ENCODE measurements around the gene SLBP. TPM values are rescaled to one million over a fixed set of nuclear protein-coding genes. Genes with fewer than 3 reads are reported as not detected.

SLBP gene
- total and polyA plus RNA-seq, 10 donors: 24.0 to 52.0 (median 34.7) TPM

- Histone ChIP-seq H3K27ac (no peak overlapping the region), H3K4me1 (peaks cover 4 to 16% (median 9%) of the 10 kb centered on the region in 6 donors), H3K4me3 (no peak overlapping the region), H3K36me3 (peaks cover 4 to 48% (median 33%) of the 10 kb centered on the region in 6 donors), H3K9me3 (no peaks in the 10 kb centered on the region), H3K27me3 (replicated peaks in 1 of 7) (peaks cover 0 to 17% (median 0%) of the 10 kb centered on the region in 7 donors)
- DNase-seq: peak; percentile 93
- intact Hi-C loops (cut with DNase I; ENCODE audit: low total_unique reads): loop anchor here (5.0 kb wide), 2 partner anchors 66 to 151 kb away; no protein-coding TSS in a partner anchor
- 3 to 24% (median 16%) methylated on average over 9 to 17 of the region's 17 CpGs for WGBS, 5 donors
- TF ChIP-seq, protein P1, sequence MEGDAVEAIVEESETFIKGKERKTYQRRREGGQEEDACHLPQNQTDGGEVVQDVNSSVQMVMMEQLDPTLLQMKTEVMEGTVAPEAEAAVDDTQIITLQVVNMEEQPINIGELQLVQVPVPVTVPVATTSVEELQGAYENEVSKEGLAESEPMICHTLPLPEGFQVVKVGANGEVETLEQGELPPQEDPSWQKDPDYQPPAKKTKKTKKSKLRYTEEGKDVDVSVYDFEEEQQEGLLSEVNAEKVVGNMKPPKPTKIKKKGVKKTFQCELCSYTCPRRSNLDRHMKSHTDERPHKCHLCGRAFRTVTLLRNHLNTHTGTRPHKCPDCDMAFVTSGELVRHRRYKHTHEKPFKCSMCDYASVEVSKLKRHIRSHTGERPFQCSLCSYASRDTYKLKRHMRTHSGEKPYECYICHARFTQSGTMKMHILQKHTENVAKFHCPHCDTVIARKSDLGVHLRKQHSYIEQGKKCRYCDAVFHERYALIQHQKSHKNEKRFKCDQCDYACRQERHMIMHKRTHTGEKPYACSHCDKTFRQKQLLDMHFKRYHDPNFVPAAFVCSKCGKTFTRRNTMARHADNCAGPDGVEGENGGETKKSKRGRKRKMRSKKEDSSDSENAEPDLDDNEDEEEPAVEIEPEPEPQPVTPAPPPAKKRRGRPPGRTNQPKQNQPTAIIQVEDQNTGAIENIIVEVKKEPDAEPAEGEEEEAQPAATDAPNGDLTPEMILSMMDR (IDR thresholded peaks at IDR 0.05 in 8 of 11, conservative IDR thresholded peaks at IDR 0.05 in 3 of 11): peak; percentile 67 to 91 (median 83)
- TF ChIP-seq POLR2A (IDR thresholded peaks at IDR 0.05) (no peak), POLR2AphosphoS5 (IDR thresholded peaks at IDR 0.05) (peak in 2 of 3 donors; percentile 37 to 70)
Observed at GRCh38 chr4:1746265-1746691, 34.2 kb upstream of the SLBP start.

GRCh38 chr4:1745697-1746096, 33.6 kb upstream of the SLBP start:
- TF ChIP-seq, protein P1 (IDR thresholded peaks at IDR 0.05 in 8 of 11, conservative IDR thresholded peaks at IDR 0.05 in 3 of 11): no peak
- TF ChIP-seq POLR2AphosphoS5 (IDR thresholded peaks at IDR 0.05) (no peak), POLR2A (IDR thresholded peaks at IDR 0.05) (no peak)
- no peak for DNase-seq

DNA sequence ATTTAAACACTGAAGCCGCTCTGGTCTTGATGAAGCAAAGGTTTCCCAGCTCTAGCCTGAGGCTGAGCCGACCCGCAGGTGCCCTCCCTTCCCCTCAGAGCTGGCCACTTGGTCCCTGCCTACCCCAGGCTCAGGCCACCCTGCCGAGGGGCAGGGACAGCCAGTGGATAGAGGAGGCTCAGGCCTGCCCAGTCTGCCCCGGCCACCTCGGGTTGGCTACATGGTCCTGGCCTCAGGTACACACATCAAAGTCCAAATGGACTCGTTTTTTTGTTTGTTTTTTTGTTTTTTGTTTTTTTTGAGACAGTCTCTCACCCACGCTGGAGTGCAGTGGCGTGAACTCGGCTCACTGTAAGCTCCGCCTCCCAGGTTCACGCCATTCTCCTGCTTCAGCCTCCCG, 33.0 kb upstream of the SLBP start:
- H3K4me3 ChIP-seq: no peak overlapping the region
- intact Hi-C loops (cut with DNase I; ENCODE audit: low total_unique reads): loop anchor here (5.0 kb wide), 2 partner anchors 67 to 152 kb away; no protein-coding TSS in a partner anchor
- peaks cover 0 to 17% (median 0%) of the 10 kb centered on the region in 7 donors for H3K27me3 ChIP-seq (replicated peaks in 1 of 7)

More at GRCh38 chr4:1745697-1746096, 33.6 kb upstream of the SLBP start:
- Histone ChIP-seq H3K4me3 (no peak overlapping the region), H3K27me3 (replicated peaks in 1 of 7) (peaks cover 0 to 17% (median 0%) of the 10 kb centered on the region in 7 donors), H3K9me3 (no peaks in the 10 kb centered on the region), H3K36me3 (peaks cover 4 to 54% (median 39%) of the 10 kb centered on the region in 6 donors), H3K4me1 (peaks cover 4 to 15% (median 8%) of the 10 kb centered on the region in 6 donors), H3K27ac (no peak overlapping the region)
- intact Hi-C loops (cut with DNase I; ENCODE audit: low total_unique reads): loop anchor here (5.0 kb wide), 2 partner anchors 67 to 152 kb away; no protein-coding TSS in a partner anchor
- WGBS, 5 donors: 70 to 87% (median 79%) methylated on average over 9 to 12 of the region's 12 CpGs

DNA sequence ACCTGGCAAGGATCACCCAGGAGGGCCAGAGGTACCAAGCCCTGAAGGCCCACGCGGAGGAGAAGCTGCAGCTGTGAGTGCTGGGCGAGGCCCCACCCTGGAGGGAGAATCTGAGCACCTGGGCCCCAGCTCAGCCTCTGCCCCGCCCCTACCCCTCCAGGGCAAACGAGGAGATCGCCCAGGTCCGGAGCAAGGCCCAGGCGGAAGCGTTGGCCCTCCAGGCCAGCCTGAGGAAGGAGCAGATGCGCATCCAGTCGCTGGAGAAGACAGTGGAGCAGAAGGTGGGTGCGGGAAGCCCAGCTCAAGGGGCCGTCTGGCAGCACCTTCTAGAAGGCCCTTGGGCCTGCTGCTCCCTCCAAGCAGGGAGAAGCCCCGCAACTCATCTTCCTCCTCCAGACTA, 32.4 kb upstream of the SLBP start:
- Histone ChIP-seq H3K27me3 (replicated peaks in 1 of 7) (peaks cover 0 to 13% (median 0%) of the 10 kb centered on the region in 7 donors), H3K27ac (no peak overlapping the region), H3K4me3 (no peak overlapping the region), H3K4me1 (peaks cover 4 to 15% (median 8%) of the 10 kb centered on the region in 6 donors), H3K36me3 (peaks cover 4 to 65% (median 49%) of the 10 kb centered on the region in 6 donors), H3K9me3 (no peaks in the 10 kb centered on the region)
- 93 to 95% (median 93%) methylated on average over 14 of the region's 14 CpGs for WGBS, 5 donors
- intact Hi-C loops (cut with DNase I; ENCODE audit: low total_unique reads): no loop called here
- TF ChIP-seq POLR2AphosphoS5 (IDR thresholded peaks at IDR 0.05): no peak
- TF ChIP-seq POLR2A (IDR thresholded peaks at IDR 0.05): no peak
- TF ChIP-seq, protein P1 (IDR thresholded peaks at IDR 0.05 in 8 of 11, conservative IDR thresholded peaks at IDR 0.05 in 3 of 11): no peak
- no peak for DNase-seq

More for the DNA sequence above, 33.0 kb upstream of the SLBP start:
- Histone ChIP-seq H3K4me1 (peaks cover 4 to 15% (median 8%) of the 10 kb centered on the region in 6 donors), H3K36me3 (peaks cover 4 to 59% (median 44%) of the 10 kb centered on the region in 6 donors), H3K9me3 (no peaks in the 10 kb centered on the region), H3K27ac (no peak overlapping the region)
- no peak for DNase-seq
- TF ChIP-seq POLR2A (IDR thresholded peaks at IDR 0.05) (no peak), POLR2AphosphoS5 (IDR thresholded peaks at IDR 0.05) (no peak)
- TF ChIP-seq, protein P1 (IDR thresholded peaks at IDR 0.05 in 8 of 11, conservative IDR thresholded peaks at IDR 0.05 in 3 of 11): no peak
- 85 to 94% (median 89%) methylated on average over 13 of the region's 13 CpGs for WGBS, 5 donors

All from spleen (tissue), 11 donors.